H1 (cell line): ENCODE results near the gene GLT8D2. TPM values are rescaled to one million over a fixed set of nuclear protein-coding genes. Genes with fewer than 3 reads are reported as not detected.

ENCODE experiments used
- SIX5 ChIP-seq: IDR thresholded peaks from 2 replicates; pipeline ENCODE4 v1.6.1; 2011; ENCODE audit warnings: mild to moderate bottlenecking, low read depth, low read length
- TBP ChIP-seq: IDR thresholded peaks from 2 replicates; pipeline ENCODE4 v1.6.1; 2011; ENCODE audit warnings: low read depth, low read length, improper control_type of control experiment
- polyA plus RNA-seq, 7 experiments: library from polyadenylated mRNA; depleted of rRNA in 3 of 7; stranded (reverse) in 5 of 7; unstranded in 2 of 7; fragments of >200 nt in 5 of 7; fragments of 200-250 nt in 2 of 7; gene quantifications; 1 replicate in 5 of 7; 2 replicates in 1 of 7; 4 replicates in 1 of 7; pipeline versions ENCODE4 v1.2.1 to v1.2.3, GENCODE V29; 2011 to 2013; ENCODE audit warnings: missing spikeins in 2 of 7, mixed read lengths in 2 of 7
- total RNA-seq: library from RNA; stranded (reverse); fragmentation: NEBNext Ultra II Directional; extraction: Animal tissue kit (Norgen Biotek cat#: 25700); gene quantifications from 2 replicates; pipeline ENCODE4 v1.2.1, GENCODE V29; 2021

Gene GLT8D2
- total and polyA plus RNA-seq, 2 of the 8 experiments (the other 6 are each of a cell fraction or from before 2014, with no cell fraction given): 6.8 to 9.8 TPM

DNA sequence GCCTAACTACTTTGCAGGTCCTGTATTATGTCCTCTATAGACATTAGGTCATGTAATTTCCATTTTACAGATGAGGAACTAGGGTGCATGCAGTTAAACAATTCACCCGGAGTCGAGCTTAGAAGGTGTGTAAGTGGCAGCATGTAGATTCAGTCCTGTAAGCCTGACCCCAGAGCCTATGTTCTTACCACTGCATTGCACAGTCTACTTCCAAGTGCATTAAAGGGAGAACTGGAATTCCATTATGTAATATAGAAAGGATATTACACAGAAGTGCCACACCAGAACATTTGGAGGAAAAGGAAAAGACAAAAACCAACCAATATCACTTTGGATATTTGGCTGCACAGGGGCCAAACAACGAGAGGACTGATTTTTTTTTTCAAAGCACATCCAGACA lies 1.2 kb downstream of the GLT8D2 start (continued):
- TF ChIP-seq TBP (no peak), SIX5 (no peak)
